HepG2 (cell line): Measurements from ENCODE around the gene IQCN. TPM values are rescaled to one million over a fixed set of nuclear protein-coding genes. Genes with fewer than 3 reads are reported as not detected.

Source experiments
- ARID4A ChIP-seq: sonication (generic); formaldehyde crosslinking; IDR thresholded peaks from 2 replicates; pipeline ENCODE4 v1.5.0; 2020; ENCODE audit warnings: mild to moderate bottlenecking, missing genetic modification reagents, borderline replicate concordance
- BRD4 ChIP-seq: sonication (generic); formaldehyde crosslinking; IDR thresholded peaks from 2 replicates; pipeline ENCODE4 v1.4.0; 2020; ENCODE audit warnings: missing genetic modification reagents
- IKZF1 ChIP-seq: fragments of 450-650 bp; IDR thresholded peaks from 2 replicates; pipeline ENCODE4 v1.7.1; 2016
- KLF6 ChIP-seq: IDR thresholded peaks from 2 replicates; pipeline ENCODE4 v1.8.0; 2016; ENCODE audit warnings: missing biosample characterization, missing genetic modification reagents
- MLXIP ChIP-seq: sonication (generic); formaldehyde crosslinking; IDR thresholded peaks from 2 replicates; pipeline ENCODE4 v1.9.0; 2021; ENCODE audit warnings: missing genetic modification reagents, borderline replicate concordance
- NR2F1 ChIP-seq, 2 experiments: fragments of 450-650 bp in 1 of 2; formaldehyde crosslinking in 1 of 2; IDR thresholded peaks; 2 replicates each; pipeline versions ENCODE4 v1.5.0 to v1.6.1; 2016 to 2020; ENCODE audit warnings: mild to moderate bottlenecking in 1 of 2, missing compliant biosample characterization in 1 of 2, missing genetic modification reagents in 1 of 2, moderate library complexity in 1 of 2
- POLR2AphosphoS5 ChIP-seq: IDR thresholded peaks from 2 replicates; pipeline ENCODE4 v1.6.1; 2012; ENCODE audit warnings: low read depth, low read length
- TFE3 ChIP-seq: IDR thresholded peaks from 2 replicates; pipeline ENCODE4 v1.6.1; 2016
- TP53 ChIP-seq: sonication (generic); formaldehyde crosslinking; conservative IDR thresholded peaks from 2 replicates; pipeline ENCODE4 v1.4.0; 2020; ENCODE audit warnings: missing genetic modification reagents
- ZNF263 ChIP-seq: sonication (generic); formaldehyde crosslinking; IDR thresholded peaks from 2 replicates; pipeline ENCODE4 v1.4.0; 2020; ENCODE audit warnings: missing genetic modification reagents
- ZNF788 ChIP-seq: sonication (generic); formaldehyde crosslinking; IDR thresholded peaks from 2 replicates; pipeline ENCODE4 v1.5.0; 2020; ENCODE audit warnings: mild to moderate bottlenecking, missing genetic modification reagents, borderline replicate concordance
- polyA plus RNA-seq, 8 experiments: library from polyadenylated mRNA; depleted of rRNA in 3 of 8; stranded (reverse) in 7 of 8; unstranded in 1 of 8; fragments of >200 nt; fragmentation: Illumina TruSeq in 4 of 8; extraction: Trizol in 4 of 8; gene quantifications; 2 replicates each; pipeline versions ENCODE4 v1.2.1 to v1.2.3, GENCODE V29; 2011 to 2016; ENCODE audit warnings: low read depth in 4 of 8, missing spikeins in 1 of 8, mixed read lengths in 1 of 8; ENCODE audit not compliant: insufficient read depth in 1 of 8
- total RNA-seq, 5 experiments: library from RNA; depleted of rRNA; stranded (reverse); fragments of >200 nt; fragmentation: Illumina TruSeq; extraction: Trizol; gene quantifications; 2 replicates each; pipeline ENCODE4 v1.2.3, GENCODE V29; 2016; ENCODE audit warnings: low read depth in 1 of 5
- TF ChIP-seq, protein P1 (sequence below): fragments of 450-650 bp; IDR thresholded peaks from 2 replicates; pipeline ENCODE4 v1.6.1; 2016
- TF ChIP-seq, protein P2 (sequence below): sonication (generic); formaldehyde crosslinking; IDR thresholded peaks from 2 replicates; pipeline ENCODE4 v1.5.0; 2020; ENCODE audit warnings: mild to moderate bottlenecking, missing genetic modification reagents
- TF ChIP-seq, protein P3 (sequence below): sonication (generic); formaldehyde crosslinking; IDR thresholded peaks from 2 replicates; pipeline ENCODE4 v1.8.0; 2022; ENCODE audit warnings: mild to moderate bottlenecking, missing genetic modification reagents, moderate library complexity

IQCN gene
- total and polyA plus RNA-seq, 2 of the 13 experiments (the other 11 are each of a cell fraction or from before 2014, with no cell fraction given): 0.04 to 0.18 TPM

GRCh38 chr19:18291590-18292461 is 17.6 kb upstream of the IQCN start (continued):
- TF ChIP-seq ARID4A (peak; percentile 58; the same call in 1 of the 2 replicates), MLXIP (CRISPR knock-in tag) (no peak), IKZF1 (no peak), ZNF263 (CRISPR knock-in tag) (peak; percentile 55; the same call in 1 of the 2 replicates), KLF6 (peak; percentile 75; the same call in 1 of the 2 replicates), ZNF788 (CRISPR knock-in tag) (no peak), TP53 (CRISPR knock-in tag) (no peak), TFE3 (CRISPR knock-in tag) (0 out of 2 replicates have a peak, but pooled peaks have one; percentile 32), POLR2AphosphoS5 (no peak; the same call in 1 of the 2 replicates), BRD4 (no peak), NR2F1 (CRISPR knock-in tag; IDR thresholded peaks at IDR 0.05) (peak in 1 of 2 experiments; percentile 31; a peak in 2 of 4 replicates)
- TF ChIP-seq, protein P1, sequence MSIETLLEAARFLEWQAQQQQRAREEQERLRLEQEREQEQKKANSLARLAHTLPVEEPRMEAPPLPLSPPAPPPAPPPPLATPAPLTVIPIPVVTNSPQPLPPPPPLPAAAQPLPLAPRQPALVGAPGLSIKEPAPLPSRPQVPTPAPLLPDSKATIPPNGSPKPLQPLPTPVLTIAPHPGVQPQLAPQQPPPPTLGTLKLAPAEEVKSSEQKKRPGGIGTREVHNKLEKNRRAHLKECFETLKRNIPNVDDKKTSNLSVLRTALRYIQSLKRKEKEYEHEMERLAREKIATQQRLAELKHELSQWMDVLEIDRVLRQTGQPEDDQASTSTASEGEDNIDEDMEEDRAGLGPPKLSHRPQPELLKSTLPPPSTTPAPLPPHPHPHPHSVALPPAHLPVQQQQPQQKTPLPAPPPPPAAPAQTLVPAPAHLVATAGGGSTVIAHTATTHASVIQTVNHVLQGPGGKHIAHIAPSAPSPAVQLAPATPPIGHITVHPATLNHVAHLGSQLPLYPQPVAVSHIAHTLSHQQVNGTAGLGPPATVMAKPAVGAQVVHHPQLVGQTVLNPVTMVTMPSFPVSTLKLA: no peak
- TF ChIP-seq, protein P2, sequence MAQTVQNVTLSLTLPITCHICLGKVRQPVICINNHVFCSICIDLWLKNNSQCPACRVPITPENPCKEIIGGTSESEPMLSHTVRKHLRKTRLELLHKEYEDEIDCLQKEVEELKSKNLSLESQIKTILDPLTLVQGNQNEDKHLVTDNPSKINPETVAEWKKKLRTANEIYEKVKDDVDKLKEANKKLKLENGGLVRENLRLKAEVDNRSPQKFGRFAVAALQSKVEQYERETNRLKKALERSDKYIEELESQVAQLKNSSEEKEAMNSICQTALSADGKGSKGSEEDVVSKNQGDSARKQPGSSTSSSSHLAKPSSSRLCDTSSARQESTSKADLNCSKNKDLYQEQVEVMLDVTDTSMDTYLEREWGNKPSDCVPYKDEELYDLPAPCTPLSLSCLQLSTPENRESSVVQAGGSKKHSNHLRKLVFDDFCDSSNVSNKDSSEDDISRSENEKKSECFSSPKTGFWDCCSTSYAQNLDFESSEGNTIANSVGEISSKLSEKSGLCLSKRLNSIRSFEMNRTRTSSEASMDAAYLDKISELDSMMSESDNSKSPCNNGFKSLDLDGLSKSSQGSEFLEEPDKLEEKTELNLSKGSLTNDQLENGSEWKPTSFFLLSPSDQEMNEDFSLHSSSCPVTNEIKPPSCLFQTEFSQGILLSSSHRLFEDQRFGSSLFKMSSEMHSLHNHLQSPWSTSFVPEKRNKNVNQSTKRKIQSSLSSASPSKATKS (CRISPR knock-in tag): no peak
- TF ChIP-seq, protein P3, sequence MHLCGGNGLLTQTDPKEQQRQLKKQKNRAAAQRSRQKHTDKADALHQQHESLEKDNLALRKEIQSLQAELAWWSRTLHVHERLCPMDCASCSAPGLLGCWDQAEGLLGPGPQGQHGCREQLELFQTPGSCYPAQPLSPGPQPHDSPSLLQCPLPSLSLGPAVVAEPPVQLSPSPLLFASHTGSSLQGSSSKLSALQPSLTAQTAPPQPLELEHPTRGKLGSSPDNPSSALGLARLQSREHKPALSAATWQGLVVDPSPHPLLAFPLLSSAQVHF (CRISPR knock-in tag): 0 out of 2 replicates have a peak, but pooled peaks have one; percentile 64
